GM12865 (cell line): ENCODE data around the gene PANX1.
A peak's percentile ranks its signal among the peaks of the same experiment; 100 is the strongest.
"Not testable (repeated sequence)": the region's sequence is repeated elsewhere in the genome, so short reads cannot be mapped to it uniquely, and the experiment has no call there.

ENCODE experiments used
- DNase-seq: peaks from one replicate; pipeline ENCODE4 v3.0.0; 2010; ENCODE audit warnings: low read depth
- H3K4me3 ChIP-seq: 2 replicates; pipeline ENCODE4 v1.5.1; 2011; ENCODE audit warnings: mild to moderate bottlenecking, low read depth, low read length, control low read depth
- TF ChIP-seq, protein P1 (sequence below): IDR thresholded peaks from 2 replicates; pipeline ENCODE4 v1.5.1; 2011; ENCODE audit warnings: low read length, control low read depth, low read depth, inconsistent platforms; ENCODE audit not compliant: insufficient read depth; ENCODE audit errors: missing control alignments

Gene PANX1

DNA sequence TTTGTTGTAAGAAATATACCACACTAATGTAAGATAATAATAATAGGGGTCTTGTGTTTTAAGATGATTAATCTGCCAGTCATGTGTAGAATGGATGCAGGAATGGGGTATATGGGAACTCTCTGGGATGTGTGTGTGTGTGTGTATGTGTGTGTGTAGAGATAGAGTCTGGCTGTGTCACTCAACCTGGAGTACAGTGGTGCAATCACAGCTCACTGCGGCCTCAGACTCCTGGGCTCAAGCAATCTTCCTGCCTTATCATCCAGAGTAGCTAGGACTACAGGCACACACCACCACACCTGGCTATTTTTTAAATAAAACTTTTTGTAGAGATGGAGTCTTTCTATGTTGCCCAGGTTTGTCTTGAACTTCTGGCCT lies 11.5 kb upstream of the PANX1 start:
- TF ChIP-seq, protein P1, sequence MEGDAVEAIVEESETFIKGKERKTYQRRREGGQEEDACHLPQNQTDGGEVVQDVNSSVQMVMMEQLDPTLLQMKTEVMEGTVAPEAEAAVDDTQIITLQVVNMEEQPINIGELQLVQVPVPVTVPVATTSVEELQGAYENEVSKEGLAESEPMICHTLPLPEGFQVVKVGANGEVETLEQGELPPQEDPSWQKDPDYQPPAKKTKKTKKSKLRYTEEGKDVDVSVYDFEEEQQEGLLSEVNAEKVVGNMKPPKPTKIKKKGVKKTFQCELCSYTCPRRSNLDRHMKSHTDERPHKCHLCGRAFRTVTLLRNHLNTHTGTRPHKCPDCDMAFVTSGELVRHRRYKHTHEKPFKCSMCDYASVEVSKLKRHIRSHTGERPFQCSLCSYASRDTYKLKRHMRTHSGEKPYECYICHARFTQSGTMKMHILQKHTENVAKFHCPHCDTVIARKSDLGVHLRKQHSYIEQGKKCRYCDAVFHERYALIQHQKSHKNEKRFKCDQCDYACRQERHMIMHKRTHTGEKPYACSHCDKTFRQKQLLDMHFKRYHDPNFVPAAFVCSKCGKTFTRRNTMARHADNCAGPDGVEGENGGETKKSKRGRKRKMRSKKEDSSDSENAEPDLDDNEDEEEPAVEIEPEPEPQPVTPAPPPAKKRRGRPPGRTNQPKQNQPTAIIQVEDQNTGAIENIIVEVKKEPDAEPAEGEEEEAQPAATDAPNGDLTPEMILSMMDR, result no peak
- no peak overlapping the region for H3K4me3 ChIP-seq
- no peak for DNase-seq

DNA sequence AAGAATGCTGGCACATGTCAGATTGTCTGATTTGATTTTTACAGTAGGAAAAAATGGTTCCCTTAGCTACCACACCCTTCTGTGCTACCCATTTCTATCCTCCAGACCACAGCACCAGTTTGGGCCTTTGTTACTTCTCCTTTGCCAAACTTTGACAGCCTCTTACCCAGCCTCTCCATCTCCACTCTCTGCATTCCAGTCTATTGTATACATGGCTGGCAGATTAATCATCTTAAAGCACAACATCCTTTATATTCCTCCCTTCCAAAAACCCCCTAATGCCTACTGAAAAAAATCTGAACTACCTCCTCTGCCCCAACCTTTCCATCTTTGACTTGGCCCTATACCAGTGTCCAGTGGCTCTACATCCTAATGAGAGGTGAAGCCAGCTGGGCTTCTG lies 10.8 kb upstream of the PANX1 start:
- TF ChIP-seq, protein P1, result no peak
- H3K4me3 ChIP-seq, result no peak overlapping the region
- no peak for DNase-seq

DNA sequence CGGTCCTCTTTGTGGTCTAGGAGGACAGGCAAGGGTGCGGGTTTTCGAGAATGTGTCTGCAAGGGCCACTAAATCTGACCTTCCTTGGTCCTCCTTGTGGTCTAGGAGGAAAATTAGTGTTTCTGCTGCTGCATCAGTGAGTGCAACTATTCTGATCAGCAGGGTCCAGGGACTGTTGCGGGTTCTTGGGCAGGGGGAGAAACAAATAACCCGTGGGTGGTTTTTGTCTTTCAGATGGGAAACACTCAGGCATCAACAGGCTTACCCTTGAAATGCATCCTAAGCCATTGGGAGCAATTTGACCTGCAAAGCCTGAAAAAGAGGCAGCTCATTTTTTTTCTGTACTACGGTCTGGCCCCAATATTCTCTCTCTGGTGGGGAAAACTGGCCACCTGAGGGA lies 9.0 kb upstream of the PANX1 start:
- not testable (repeated sequence) for DNase-seq, H3K4me3 ChIP-seq

DNA sequence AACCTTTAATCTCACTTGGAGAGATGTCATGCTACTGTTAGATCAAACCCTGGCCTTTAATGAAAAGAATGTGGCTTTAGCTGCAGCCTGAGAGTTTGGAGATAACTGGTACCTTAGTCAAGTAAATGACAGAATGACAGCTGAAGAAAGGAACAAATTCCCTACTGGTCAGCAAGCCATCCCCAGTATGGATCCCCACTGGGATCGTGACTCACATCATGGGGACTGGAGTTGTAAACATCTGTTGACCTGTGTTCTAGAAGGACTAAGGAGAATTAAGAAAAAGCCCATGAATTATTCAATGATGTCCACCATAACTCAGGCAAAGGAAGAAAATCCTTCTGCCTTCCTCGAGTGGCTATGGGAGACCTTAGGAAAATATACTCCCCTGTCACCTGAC lies 8.1 kb upstream of the PANX1 start:
- H3K4me3 ChIP-seq, DNase-seq: not testable (repeated sequence)

DNA sequence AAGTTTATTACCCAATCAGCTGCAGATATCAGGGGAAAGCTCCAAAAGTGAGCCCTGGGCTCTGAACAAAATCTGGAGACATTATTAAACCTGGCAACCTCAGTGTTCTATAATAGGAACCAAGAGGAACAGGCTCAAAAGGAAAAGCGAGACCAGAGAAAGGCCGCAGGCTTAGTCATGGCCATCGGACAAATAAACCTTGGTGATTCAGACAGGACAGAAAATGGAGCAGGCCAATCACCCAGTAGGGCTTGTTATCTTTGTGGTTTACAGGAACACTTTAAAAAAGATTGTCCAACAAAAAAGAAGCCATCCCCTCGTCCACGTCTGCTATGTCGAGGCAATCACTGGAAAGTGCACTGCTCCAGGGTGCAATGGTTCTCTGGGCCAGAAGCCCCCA lies 7.7 kb upstream of the PANX1 start:
- no peak overlapping the region for H3K4me3 ChIP-seq
- no peak for DNase-seq
- TF ChIP-seq, protein P1, result no peak

DNA sequence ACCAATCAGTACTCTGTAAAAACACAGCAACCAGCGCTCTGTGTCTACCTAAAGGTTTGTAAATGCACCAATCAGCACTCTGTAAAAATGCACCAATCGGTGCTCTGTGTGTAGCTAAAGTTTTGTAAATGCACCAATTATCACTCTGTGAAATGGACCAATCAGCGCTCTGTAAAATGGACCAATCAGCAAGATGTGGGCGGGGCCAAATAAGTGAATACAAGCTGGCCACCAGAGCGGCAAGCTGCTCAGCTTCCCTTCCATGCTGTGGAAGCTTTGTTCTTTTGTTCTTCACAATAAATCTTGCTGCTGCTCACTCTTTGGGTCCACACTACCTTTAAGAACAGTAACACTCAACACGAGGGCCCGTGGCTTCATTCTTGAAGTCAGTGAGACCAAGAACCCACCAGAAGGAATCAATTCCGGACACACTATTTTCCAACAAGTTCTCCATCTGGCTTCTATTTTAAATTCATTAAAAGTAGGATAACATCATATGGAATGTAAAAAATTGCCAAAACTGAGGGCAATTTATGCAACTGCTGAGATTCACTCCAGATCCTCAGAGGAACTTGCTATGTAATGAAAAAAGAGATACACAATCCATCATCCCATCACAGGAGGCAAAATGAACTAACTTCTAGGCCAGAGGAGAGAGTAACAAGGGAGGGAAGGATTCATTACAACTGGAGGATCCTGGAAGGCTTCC lies 3.1 kb upstream of the PANX1 start:
- TF ChIP-seq, protein P1, result no peak
- DNase-seq, result no peak
- H3K4me3 ChIP-seq, result no peak overlapping the region

DNA sequence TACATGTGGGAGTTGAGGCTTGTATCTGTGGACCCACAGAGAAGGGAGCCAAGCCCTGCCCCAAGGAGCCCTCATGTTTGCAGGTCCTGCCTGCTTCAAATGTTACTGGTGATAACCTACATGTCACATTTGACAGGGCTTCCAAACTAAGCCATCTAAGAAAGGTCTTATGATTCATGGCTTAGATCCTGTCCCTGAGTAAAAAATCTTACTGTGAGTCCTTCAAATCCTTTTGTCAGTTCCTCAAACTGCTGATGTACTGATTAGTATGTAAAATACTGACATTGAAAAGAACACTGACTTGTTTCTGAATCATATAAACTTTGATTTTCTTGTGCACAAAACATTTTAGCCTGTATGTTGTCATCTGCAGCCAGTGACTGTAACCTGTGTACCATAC lies 1.0 kb upstream of the PANX1 start:
- no peak for DNase-seq
- TF ChIP-seq, protein P1, result no peak
- peak overlapping the region; percentile 94 for H3K4me3 ChIP-seq

DNA sequence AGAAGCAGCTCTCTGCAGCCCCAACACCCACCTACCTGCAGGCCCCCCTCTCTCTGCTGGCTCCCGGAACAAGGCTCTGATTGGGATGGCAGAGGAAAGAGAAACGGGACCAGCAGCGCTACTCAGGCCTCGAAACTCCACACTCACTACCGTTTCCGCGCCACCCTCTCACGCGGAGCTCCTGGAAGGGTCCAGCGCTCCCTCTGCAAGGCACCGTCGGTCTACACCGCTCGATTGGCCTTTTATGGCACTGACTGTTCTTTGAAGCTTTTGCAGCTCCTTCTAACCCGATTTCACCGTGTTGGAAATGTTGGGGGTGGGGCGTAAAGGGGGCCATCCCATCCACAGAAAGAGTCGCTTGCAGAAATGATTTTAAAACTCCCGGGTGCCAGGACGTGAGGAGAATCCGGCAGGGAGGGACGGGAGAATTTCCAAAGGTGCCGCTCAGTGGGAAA lies 323 bp upstream of the PANX1 start:
- DNase-seq, result peak; percentile 60
- peak overlapping the region; percentile 94 for H3K4me3 ChIP-seq
- TF ChIP-seq, protein P1, result no peak
